Posterior vena cava (tissue), 2 donors: ENCODE data around the gene CHRDL2. TPM values are rescaled to one million over a fixed set of nuclear protein-coding genes. Genes with fewer than 3 reads are reported as not detected.

Source experiments
- DNase-seq: peaks from one replicate; pipeline ENCODE4 v3.0.0-alpha.2; 2020; ENCODE audit warnings: low spot score
- intact Hi-C, 2 donors: fragments of 100-400 bp; cut with DNase I; formaldehyde crosslinking; loops; one replicate each; pipeline versions ENCODE4 v1.14.1 to v1.14.2; 2022 to 2023
- total RNA-seq, 2 donors: library from RNA; stranded (reverse); fragmentation: NEBNext Ultra II Directional; extraction: Animal tissue kit (Norgen Biotek cat#: 25700); gene quantifications; one replicate each; pipeline ENCODE4 v1.2.1, GENCODE V29; 2021
- donor health status: DM: yes; HTN: yes; CAD: no.
- donor health status: DM: yes; HTN: yes; CAD: no.

CHRDL2 gene
- total RNA-seq, 2 donors from 2014 or later = 10.6 to 31.9 TPM

DNA sequence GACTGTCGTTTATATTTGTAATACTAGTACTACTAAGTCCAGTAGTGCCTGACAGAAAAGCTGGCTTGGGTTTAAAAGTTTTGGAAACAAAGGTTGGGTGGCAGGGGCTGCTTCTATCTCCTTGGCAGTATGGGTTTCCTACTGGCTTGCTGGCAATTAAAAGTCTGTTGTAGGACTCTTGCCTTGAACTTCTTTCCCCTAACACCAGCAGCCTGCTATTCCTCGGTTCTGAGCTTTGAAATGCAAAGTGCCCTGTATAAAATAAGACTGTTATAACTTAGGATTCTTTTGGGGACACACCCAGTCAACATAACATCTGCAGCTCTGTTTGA, 18.7 kb upstream of the CHRDL2 start:
- no peak for DNase-seq

GRCh38 chr11:74749127-74749964, 18.1 kb upstream of the CHRDL2 start:
- intact Hi-C loops = loop anchor here in 1 of 2 donors (5.0 kb wide), 1 partner anchor 1313 kb away; no protein-coding TSS in a partner anchor
- no peak for DNase-seq

More for the DNA sequence above, 18.7 kb upstream of the CHRDL2 start:
- intact Hi-C loops = loop anchor here in 1 of 2 donors (5.0 kb wide), 1 partner anchor 1312 kb away; no protein-coding TSS in a partner anchor

DNA sequence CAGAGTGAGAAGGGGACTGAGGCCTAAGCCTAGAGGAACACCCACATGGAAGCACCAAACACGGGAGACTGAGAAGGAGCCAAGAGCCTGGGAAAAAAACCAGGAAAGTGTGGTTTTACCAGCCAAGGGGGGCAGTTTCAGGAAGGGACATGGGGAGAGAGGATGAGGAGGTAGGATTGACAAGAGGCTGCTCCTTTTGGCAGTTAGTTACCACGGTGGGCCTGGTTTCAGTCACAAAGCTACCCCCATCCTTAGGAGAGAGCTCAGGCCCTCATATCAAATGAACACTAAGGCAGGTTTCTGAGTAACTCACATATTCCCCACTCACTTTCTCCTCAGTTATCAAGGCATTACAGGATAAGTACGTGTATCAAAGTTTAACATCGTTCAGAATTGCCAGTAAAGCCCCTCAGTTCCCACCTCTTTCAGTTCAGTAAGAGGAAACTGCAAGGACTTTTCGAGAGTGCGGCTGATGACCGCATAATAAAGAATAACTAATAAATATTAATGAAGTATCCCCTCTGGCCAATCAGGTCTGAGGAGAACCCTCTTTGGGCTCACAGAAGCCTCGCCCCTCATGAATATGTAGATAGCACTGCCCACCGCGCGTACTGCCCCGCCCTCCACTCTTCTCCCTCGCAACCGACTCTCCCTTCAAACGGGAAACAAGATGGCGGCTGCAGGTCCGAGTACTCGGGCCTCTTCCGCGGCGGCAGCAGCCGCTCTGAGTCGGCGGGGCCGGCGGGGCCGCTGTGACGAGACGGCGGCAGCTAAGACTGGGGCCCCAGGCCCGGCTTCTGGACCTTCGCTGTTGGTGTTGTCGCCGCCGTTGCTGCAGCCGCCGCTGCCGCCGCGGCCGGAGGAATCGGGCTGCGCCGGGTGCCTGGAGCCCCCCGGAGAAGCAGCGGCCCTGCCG, 17.2 kb upstream of the CHRDL2 start, which contains the start of gene RNF169:
Gene RNF169, plus strand, starts transcription at position 639 of the 916 bp plus-strand sequence. Its CDS starts 32 bp downstream, at position 671.
- intact Hi-C loops = loop anchor here in 1 of 2 donors (5.0 kb wide), 1 partner anchor 1314 kb away; no protein-coding TSS in a partner anchor
- DNase-seq = peak; percentile 98

DNA sequence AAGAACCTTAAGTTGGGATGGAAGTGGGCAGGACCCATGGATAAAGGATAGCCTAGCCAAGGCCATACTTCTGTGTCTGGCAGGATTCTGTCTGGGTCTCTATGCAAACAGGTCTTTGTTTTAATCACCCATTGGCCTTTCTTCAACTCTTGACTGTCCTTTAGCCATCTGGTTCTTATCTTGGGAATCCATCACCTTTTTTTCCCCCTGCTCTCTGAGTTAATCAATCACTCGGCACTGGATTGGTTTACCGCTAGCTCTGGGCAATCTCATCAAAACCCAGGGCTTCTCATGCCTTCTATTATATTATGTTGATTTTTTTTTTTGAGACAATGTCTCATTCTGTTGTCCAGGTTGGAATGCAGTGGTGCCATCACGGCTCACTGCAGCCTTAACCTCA, 15.6 kb upstream of the CHRDL2 start:
- intact Hi-C loops = loop anchor here in 1 of 2 donors (5.0 kb wide), 1 partner anchor 1315 kb away; no protein-coding TSS in a partner anchor
- no peak for DNase-seq

GRCh38 chr11:74744277-74744676, 13.1 kb upstream of the CHRDL2 start:
- intact Hi-C loops = loop anchor here in 1 of 2 donors (5.0 kb wide), 1 partner anchor 292 kb away; no protein-coding TSS in a partner anchor
- no peak for DNase-seq

DNA sequence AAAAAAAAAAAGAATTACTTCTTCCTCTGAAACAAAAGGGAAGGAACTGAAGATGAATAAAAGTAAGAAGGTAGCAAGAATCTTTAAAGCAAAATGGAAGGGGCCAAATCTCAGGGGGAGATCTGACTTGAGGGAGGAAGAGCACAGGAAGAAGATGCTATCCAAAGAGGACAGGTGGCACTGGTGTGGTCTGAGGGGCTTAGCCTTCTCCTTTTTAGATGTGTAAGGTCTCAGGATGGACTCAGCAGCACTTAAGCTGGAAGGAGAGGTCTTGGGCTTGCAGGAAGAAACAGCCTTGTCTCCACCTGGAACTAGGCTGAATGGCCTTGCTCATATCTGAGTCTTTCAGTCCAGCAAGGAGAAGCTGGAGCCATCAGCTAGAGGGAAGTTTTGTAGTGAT, 12.4 kb upstream of the CHRDL2 start:
- intact Hi-C loops = loop anchor here in 1 of 2 donors (5.0 kb wide), 1 partner anchor 291 kb away; no protein-coding TSS in a partner anchor
- DNase-seq = no peak

DNA sequence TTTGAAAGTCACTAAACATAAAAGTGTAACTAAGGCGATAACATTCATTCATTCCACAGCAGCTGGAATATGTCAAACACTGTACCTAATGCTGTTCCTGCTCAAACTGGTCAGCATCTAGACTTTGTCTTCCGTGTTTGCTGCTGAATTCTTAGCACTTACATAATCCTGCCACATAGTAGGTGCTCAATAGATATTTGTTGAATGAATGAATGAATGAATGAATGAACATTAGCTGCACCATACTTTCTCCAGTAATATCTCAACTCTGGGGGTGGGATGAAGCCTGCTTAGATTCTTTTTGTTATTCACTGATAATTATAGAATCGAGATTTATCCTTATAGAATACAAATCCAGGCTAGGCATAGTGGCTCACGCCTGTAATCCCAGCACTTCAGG, 10.8 kb upstream of the CHRDL2 start:
- no peak for DNase-seq
- intact Hi-C loops = loop anchor here in 1 of 2 donors (5.0 kb wide), 1 partner anchor 290 kb away; no protein-coding TSS in a partner anchor

DNA sequence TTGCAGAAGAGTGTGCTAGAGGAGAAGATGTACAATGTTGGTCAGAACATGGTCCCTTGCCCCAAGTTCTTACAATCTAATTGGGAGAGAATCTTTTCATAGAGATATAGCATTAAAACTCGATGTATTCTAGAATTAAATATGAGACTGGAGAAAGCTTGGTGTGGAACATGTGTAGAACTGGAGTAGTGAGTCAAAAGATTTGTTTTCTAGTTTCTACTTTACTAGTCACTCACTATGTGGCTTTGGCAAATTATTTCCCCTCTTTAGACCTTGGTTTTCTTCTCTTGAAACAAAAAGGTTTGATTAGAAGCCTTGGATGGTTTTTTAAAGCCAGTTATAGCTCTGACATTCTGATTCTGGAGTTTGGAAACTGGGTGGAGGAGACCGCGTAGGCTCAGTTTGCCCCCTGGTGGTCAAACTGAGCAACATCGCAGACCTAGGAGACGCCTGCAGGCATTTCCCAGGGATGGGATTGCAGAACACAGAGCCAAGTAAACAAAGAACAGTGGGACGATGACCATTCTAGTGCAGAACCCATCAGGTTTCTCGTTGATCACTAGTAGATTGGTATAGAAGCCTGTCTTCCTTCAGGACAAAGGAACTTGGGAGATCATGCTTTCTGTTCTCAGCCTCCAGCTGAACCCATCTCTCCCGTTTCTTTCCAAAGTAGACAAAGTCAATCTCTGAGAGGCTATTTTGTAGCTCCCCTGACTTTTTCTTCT, 8.5 kb upstream of the CHRDL2 start:
- no peak for DNase-seq
- intact Hi-C loops = loop anchor here in 1 of 2 donors (5.0 kb wide), 1 partner anchor 287 kb away; no protein-coding TSS in a partner anchor

DNA sequence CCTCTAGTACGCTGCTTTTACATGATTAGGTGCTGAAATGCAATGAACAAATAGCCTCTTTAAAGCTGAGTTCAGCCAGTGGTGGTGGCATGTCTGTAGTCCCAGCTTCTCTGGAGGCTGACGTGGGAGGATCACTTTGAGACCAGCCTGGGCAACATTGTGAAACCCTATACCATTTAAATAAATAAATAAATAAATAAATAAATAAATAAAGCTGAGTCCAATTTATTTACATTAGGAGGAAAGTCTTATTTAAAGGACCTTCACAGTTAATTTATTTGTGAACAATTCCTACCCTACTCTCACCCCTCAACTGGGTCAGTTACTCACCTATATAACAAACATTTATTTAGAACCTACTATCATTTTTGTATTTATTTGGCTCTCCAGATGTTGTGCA, 4.8 kb upstream of the CHRDL2 start:
- no peak for DNase-seq
- intact Hi-C loops = no loop called here

GRCh38 chr11:74735365-74735928, 4.2 kb upstream of the CHRDL2 start:
- intact Hi-C loops = no loop called here
- no peak for DNase-seq

GRCh38 chr11:74734559-74734925, 3.3 kb upstream of the CHRDL2 start:
- no peak for DNase-seq
- intact Hi-C loops = no loop called here

GRCh38 chr11:74730571-74731260, 510 bp downstream of the CHRDL2 start:
- DNase-seq = no peak

DNA sequence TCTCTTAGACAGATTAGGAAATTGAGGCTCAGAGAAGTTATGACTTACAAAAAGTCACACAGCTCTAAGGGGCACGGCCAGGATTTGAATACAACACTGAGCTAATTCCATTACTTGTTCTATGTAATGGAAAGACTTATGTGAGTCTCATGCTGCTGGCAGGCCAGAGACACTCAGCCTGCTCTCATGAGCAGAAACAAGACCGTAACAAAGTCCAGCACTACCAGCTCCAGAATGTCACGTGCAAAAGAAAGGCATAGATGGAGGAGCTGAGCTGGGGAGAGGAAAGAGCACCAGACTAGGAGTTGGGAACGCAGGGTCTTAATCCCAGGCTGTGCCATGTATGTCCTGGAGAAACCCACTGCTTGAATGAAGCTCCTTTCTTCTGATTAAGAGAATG, 1.8 kb downstream of the CHRDL2 start:
- intact Hi-C loops = loop anchor here (5.0 to 10.0 kb wide), 3 partner anchors 115 to 265 kb away; partner anchors contain the start of gene KCNE3 (in 1 of the 2)
- no peak for DNase-seq

More at GRCh38 chr11:74730571-74731260, 510 bp downstream of the CHRDL2 start:
- intact Hi-C loops = no loop called here

DNA sequence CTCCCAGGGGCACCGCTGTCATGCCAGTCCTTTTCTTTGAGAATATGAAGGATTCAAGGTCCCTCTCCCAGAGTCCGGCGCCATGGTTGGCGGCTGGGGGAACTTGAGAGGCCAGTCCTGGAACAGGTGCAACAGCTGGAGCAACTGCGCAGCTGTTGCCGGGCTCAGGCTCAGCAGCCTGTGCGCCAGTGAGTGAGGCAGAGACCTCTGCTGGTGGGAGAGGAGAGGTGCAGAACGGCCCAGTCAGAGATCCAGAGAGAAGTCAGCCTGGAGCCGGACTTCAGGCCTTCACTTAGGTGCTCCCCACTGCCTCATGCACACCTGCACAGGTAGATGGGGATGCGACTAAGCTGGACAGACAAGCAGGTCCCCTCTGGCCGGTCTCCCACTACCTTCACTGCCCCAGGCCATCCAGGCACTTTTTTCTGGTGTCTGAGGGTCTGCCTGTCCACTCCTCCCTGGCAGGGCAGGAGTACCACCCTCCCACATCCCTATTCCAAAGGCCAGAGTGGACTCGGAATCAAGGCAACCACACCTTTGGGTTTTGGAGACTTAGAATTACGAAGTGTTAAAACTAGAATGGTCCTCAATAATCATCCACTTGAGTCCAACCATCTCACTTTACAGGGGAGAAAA, 4.6 kb downstream of the CHRDL2 start:
- intact Hi-C loops = loop anchor here (5.0 to 10.0 kb wide), 3 partner anchors 112 to 262 kb away; partner anchors contain the start of gene KCNE3 (in 1 of the 2)
- peak; percentile 87 for DNase-seq

DNA sequence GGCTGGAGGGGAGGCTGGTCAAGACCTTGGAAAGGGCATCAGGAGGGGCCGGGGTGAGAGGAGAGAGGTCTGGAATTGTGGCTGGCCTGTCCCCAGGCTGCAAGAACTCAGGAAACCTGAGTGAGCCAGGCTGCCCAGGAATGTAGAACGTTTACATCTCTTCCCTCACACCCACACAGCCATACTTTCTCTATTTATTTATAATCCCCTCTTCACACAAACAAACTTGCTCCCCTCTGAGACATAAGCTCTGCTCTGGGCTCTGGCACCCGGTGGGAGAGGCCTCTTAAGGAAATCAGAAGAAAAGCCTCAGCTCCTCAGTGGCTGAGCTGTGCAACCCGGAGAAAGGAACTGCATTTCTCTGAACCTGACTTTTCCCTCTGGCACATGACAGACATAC, 5.5 kb downstream of the CHRDL2 start:
- intact Hi-C loops = loop anchor here (5.0 to 10.0 kb wide), 3 partner anchors 111 to 261 kb away; partner anchors contain the start of gene KCNE3 (in 1 of the 2)
- no peak for DNase-seq

DNA sequence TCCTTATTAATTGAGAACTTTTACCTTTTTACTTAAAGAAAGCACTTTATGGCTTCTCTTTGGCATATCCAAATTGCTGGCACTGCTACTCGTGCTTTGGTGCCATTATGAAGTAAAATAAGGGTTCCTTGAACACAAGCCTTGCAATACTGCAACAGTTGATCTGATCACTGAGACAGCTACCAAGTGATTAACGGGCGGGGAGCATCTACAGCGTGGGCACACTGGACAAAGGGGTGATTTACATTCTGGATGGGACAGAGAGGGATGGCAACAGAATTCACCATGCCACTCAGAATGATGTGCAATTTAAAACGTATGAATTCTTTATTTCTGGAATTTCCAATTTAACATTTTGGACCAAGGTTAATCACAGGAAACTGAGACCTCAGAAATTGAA, 7.7 kb downstream of the CHRDL2 start:
- intact Hi-C loops = loop anchor here (10.0 kb wide), 2 partner anchors 109 to 259 kb away; partner anchors contain the start of gene KCNE3 (in 1 of the 2)
- DNase-seq = no peak

DNA sequence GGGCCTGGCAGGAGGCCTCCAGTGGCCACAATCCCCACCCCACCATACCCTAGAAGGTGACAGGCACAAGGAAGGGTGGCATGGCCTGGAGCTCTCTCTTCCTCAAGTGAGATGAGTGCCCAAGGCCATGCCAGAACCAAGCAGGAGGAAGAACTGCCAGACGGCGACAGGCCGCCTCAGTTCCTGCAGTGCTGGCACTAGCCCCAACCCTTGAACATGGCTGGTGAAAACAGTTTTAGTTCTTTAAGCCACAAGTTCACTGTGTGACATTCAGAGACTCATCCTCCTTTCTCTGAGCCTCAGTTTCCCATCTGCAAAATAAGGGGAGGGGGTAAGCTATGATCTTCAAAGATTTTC, 9.8 kb downstream of the CHRDL2 start:
- DNase-seq = no peak
- intact Hi-C loops = loop anchor here (10.0 kb wide), 2 partner anchors 107 to 257 kb away; partner anchors contain the start of gene KCNE3 (in 1 of the 2)
